KOPT-K1 (cell line): Measurements from ENCODE around the gene TOB1.
A peak's percentile ranks its signal among the peaks of the same experiment; 100 is the strongest.
"Not testable (repeated sequence)": the region's sequence is repeated elsewhere in the genome, so short reads cannot be mapped to it uniquely, and the experiment has no call there.

ENCODE experiments used
- H3K27ac ChIP-seq: fragments of 200-600 bp; sonication (generic); 2 replicates; pipeline ENCODE4 v1.5.1; 2016; ENCODE audit warnings: antibody characterized with exemption, mild to moderate bottlenecking, low read depth, low read length; ENCODE audit not compliant: poor library complexity, severe bottlenecking
- H3K36me3 ChIP-seq: fragments of 200-600 bp; sonication (generic); 2 replicates; pipeline ENCODE4 v1.5.1; 2017; ENCODE audit warnings: antibody characterized with exemption, mild to moderate bottlenecking, low read length, moderate library complexity; ENCODE audit not compliant: insufficient read depth
- H3K9me3 ChIP-seq: fragments of 200-600 bp; sonication (generic); 2 replicates; pipeline ENCODE4 v1.5.1; 2017; ENCODE audit warnings: antibody characterized with exemption, low read length, mild to moderate bottlenecking; ENCODE audit not compliant: insufficient read depth, poor library complexity, severe bottlenecking

The TOB1 gene

DNA sequence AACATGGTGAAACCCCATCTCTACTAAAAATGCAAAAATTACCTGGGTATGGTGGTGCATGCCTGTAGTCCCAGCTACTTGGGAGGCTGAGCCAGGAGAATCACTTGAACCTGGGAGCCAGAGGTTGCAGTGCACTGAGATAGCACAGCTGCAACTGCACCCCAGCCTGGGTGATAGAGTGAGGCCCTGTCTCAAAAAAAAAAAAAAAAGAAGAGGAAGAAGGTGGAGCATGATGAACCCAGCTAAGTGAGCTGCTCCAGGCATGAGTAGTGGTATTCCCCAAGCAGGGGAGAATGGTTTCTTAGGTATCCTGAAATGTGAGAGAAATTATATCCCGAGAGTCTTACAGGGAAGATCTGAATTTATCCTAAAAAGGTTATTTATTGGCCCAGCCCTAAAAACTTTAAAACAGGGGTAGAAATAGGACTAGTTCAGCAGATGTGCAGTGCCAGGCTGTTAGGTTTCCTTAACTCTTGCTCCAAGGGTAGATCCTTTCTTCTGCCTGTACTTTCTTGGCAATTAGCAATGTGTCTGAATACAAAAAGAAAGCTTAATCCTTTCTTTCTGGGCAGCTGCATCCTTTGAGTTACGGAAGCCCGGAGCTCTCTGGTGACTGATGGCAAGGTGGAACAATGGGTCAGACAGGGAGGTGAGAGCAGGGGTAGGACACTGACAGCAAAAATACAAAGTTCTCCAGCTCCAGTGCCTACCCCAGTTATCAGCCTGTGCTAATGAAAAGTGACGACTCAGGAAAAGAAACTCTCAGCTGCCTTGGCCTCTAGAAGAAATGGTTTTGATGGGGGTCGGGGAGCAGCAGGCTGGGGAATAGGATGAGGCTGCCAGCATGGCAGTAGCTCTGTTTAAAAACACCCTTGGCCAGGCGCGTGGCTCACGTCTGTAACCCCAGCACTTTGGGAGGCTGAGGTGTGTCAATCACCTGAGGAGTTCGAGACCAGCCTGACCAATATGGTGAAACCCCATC lies 36.5 kb upstream of the TOB1 start:
- Histone ChIP-seq H3K27ac (peak overlapping the region; percentile 89), H3K9me3 (no peaks in the 10 kb centered on the region), H3K36me3 (no peaks in the 10 kb centered on the region)

DNA sequence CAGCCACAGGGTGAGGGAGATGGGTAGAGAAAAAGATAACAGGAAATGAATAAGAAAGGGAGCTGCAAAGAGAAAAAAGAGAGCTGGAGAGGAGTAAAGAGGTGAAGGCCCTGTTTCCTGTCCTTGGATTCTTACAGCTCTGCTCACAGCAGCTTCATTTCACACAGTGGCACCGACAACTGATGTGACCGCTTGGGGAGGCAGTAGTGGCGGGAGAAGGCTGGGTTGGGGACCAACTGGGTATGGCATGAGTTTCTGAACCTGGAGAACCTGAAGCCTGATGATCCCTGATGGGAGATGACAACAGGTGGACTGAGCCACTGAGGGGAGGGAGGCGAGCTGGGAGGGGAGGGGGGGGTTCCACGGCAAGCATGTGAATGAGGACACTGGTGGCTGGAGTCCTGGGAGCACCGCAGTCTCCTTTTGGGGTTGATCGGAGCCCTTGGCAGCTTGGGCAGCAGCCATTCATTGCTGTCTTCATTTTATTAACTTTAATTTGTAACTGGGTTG lies 34.3 kb upstream of the TOB1 start:
- no peaks in the 10 kb centered on the region for H3K36me3 ChIP-seq
- no peak overlapping the region for H3K27ac ChIP-seq
- H3K9me3 ChIP-seq, result no peaks in the 10 kb centered on the region

DNA sequence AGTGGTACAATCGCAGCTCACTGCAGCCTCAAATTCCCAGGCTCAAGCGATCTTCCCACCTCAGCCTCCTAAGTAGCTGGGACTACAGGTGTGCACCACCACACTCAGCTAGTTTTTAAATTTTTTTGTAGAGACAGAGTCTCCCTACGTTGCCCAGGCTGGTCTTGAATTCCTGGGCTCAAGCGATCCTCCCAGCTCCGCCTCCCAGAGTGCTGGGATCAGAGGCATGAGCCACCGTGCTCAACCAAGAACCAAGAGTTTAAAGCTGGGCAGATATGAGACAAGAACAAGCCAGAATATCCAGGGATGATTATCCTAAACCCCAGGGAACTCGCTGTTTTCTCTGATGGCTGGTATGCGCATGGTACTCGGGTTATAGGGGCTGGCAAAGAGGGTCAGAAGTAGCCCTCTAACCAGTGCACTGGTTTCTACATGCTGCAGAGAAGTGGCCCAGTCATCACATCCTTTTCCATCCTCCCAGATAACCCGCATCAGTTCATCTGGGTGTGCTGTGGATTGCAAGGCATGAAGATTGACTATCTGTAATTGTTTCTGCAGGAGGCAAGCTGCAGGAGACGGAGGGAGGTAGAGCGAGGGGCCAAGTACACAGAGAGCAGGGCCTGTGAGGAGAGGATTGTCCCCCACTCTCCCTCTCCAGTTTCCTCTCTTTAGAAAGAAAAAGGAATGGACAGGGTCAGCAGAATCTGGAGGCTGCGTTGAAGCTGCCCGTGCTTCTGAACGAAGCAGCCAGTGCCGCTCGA lies 33.6 kb upstream of the TOB1 start:
- H3K36me3 ChIP-seq, result no peaks in the 10 kb centered on the region
- no peaks in the 10 kb centered on the region for H3K9me3 ChIP-seq
- no peak overlapping the region for H3K27ac ChIP-seq

DNA sequence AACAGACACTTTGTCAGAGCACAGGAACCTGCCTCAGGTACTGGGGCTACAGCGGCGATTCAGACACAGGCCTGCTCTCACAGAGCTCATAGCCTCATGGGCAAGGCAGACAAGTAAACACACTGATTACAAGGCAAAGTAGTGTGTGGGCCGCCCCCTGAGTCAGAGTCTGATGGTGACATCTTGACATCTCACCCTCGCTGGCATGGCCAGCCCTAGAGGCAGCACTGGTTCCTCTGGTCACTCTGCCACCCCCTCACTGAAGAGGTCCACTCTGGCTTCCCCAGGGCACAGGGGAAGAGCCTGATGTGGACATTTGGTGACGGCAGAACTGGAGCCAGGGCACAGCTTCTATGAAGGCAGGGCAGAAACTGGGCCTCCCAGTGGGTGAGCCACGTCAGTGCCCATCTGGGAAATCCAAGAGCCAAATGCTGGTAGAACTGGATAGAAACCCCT lies 32.9 kb upstream of the TOB1 start:
- Histone ChIP-seq H3K9me3 (no peaks in the 10 kb centered on the region), H3K27ac (no peak overlapping the region), H3K36me3 (no peaks in the 10 kb centered on the region)

DNA sequence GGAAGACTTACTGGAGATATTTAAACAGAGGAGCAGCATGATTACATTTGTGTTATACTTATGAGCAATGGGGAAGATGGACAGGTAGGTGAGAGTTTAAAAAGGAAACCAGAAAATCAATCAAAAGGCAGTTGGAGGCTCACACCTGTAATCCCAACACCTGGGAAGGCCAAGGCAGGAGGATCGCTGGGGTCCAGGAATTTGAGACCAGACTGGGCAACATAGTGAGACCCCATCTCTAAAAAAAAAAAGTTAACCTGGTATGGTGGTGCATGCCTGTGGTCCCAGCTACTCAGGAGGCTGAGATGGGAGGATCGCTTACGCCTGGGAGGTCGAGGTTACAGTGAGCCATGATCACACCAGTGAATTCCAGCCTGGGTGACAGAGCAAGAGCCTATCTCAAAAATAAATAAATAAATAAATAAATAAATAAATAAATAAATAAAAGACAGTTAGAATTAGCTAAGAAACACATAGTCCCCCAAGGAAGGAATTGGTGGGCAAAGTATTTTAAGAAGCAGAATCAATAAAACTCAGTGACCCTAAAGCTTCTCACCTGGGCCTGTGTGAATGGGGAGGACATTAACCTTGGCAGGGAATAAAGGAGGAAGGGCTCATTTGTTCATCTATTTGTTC lies 32.3 kb upstream of the TOB1 start:
- no peaks in the 10 kb centered on the region for H3K36me3 ChIP-seq
- H3K9me3 ChIP-seq, result no peaks in the 10 kb centered on the region
- H3K27ac ChIP-seq, result no peak overlapping the region

DNA sequence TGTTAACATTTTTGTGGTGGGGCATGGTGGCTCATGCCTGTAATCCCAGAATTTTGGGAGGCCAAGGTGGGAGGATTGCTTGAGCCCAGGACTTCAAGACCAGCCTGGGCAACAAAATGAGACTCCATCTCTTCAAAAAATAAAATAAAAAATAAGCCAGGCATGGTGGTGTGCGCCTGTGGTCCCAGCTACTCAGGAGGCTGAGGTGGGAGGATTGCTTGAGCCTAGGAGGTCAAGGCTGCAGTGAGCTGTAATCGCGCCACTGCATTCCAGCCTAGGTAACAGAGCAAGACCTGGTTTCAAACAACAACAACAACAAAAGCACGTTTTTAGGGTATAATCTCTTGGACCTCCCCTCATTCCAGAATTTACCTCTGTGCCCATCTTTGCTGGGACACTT lies 28.4 kb upstream of the TOB1 start:
- H3K27ac ChIP-seq, H3K36me3 ChIP-seq, H3K9me3 ChIP-seq: not testable (repeated sequence)

DNA sequence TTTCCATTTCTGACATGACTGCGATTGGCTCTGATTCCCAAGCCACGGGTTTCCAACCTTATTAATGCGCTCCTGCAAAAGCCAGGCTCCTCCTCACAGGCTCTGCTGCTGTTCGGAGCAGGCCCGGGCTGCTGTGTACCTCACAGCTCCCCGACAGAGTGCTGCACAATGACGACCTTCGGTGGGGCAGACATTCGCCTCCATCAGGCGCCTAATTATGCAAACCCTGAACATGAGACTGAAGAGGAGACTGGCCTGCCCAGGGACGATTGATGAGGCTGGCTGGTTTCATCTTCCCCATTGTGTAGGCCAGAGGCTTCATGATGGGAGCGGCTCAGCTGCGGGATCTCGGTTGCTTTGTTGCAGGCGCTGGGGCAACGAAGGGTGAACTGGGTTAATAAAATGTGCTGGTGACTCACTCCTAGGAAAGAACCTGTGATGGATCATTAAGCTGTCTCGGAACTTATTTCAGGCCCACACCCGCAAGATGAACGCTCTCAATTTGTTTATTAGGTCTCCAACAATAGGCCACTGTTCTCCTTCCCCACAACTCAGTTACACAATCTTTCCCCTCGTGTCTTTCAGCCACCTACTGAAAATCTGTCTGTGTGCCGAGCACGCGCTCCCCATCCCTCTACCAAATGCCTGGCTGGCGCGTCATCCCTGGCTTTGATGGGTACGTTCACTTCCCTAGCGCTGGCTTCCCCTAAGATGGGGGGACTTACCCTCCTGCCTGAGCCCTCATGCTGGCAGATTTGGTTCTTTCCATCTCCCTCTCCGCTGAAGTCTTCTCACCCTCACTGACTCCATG lies 27.2 kb upstream of the TOB1 start:
- no peak overlapping the region for H3K27ac ChIP-seq
- H3K9me3 ChIP-seq, result no peaks in the 10 kb centered on the region
- no peaks in the 10 kb centered on the region for H3K36me3 ChIP-seq

DNA sequence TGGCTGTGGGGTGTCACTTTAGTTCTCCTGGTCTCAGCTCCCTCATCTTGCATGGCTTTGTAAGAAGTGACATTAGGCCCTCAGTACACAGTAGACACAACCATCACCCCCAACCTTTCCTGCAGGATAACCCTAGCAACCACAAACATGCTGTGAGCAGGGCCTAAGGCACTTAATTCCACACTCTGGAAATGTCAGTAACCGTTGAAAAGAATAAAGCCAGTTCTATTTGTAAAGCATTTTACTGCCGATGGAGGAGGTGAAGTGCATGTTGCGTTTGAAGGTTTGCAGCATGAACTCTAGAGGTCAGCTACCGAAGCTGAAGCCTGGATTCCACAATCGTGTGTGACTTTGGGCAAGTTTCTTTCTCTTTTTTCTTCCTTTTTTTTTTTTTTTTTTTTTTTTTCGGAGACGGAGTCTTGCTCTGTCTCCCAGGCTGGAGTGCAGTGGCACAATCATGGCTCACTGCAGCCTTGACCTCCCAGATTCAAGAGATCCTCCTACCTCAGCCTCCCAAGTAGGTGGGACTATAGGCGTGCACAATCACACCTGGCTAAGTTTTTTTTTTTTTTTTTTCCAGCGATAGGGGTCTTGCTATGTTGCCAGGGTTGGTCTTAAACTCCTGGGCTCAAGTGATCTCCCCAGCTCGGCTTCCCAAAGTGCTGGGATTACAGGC lies 26.1 kb upstream of the TOB1 start:
- Histone ChIP-seq H3K27ac (no peak overlapping the region), H3K36me3 (no peaks in the 10 kb centered on the region), H3K9me3 (no peaks in the 10 kb centered on the region)

DNA sequence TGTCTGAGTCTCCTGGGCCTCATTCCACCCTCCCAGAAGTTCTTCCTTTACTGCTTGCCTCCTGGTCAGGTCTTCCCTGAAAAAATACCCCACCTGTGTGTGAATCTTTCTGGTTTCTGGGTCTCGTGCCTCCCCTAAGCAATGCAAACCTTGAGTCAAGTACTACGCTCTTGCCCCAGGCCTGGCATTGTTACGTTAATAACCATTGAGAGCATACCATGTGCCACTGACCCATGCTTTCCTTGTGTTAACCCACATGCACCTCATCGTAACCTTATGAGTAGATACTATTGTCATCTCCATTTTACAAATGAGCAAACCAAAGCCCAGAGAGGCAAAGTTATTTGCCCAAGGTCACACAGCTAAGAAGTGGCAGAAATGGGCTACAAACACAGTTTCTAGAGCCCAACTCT lies 25.4 kb upstream of the TOB1 start:
- Histone ChIP-seq H3K36me3 (no peaks in the 10 kb centered on the region), H3K27ac (no peak overlapping the region), H3K9me3 (no peaks in the 10 kb centered on the region)

DNA sequence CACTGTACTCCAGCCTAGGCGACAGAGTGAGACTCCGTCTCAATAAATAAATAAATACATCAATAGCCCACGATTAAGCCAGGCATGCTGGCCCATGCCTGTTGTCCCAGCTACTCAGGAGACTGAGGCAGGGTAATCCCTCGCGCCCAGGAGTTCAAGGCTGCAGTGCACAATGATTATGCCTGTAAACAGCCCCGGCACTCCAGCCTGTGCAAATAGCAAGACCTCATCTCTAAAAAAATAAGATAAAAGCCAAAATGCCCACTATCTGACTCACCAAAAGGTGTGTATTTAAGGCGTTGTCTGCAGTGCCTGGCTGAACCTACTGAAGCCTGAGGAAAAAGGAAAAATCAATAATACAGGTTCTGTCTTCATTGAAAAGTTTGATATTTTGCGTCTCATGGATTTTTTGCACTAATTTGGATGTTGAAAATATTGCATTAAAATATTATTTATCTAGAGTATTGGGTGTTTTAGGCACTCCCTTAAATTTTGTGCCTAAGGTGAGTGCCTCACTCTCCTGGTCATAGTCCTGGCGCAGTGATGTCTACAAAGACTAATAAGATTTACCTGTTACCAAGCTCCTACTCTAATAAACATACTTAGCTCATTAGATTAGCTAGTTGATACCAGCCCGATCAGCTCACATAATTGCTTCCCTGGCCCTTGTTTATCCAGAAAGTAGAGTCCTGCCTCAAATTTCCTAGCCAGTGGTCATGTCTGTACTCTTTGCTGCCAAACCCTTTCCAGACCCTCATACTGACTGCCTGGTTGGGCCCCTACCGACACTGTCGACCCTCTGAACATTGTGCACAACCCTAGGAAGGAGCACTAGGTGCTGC lies 24.7 kb upstream of the TOB1 start:
- Histone ChIP-seq H3K36me3 (no peaks in the 10 kb centered on the region), H3K27ac (no peak overlapping the region)

DNA sequence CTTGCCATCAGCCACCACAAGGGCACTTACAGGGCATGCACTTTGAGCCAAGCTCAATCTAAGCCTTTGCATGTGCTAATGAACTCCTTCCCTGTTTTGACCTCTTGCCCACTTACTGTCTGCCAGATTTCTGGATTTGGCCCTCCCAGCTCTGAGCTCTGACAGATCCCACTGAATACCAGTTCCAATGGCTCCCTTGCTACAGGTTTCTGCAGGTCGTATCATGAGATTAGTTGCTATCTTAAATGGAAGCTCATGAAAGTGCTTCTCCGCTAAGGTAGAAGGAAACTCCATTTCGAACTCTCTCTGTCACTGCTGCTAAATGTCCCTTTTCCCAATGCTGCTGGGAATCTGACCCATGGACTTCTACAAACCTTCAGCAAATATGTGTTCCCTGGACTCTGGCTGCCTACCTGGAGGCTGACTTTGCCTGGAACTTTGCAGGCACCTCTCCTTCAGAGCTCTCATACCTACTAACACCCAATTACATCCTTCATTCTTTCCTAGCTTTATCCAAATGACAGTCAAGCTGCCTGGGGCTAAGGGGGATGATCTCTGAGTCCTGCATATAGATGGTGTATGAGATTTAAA lies 23.5 kb upstream of the TOB1 start:
- Histone ChIP-seq H3K27ac (no peak overlapping the region), H3K36me3 (no peaks in the 10 kb centered on the region), H3K9me3 (no peaks in the 10 kb centered on the region)

More for the DNA sequence above, 24.7 kb upstream of the TOB1 start:
- no peaks in the 10 kb centered on the region for H3K9me3 ChIP-seq

DNA sequence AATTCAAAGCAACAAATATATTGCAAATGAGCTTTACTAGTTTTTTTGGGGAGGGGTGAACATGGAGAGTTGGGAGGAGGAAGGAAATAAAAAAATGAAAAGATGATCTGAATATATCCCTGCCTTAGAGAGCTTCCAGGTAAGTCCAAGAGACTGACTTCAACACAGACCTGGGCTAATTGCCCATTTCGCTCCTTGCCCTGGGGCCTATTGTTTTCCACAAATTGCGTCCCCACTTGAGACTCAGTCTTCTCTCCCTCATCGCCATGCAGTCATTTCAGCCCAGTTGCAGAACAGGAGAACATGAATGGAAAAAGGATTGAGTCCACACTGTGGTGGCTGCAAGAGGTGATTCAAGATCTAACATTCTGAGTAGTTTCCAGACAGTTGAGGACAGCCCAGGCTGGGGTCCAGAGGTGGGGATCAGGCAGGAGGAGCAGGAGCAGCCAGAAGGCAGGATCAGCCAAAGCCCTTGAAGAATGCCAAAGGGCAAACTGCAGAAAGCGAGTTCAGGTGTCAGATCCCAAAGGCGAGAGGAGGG lies 21.6 kb upstream of the TOB1 start:
- no peaks in the 10 kb centered on the region for H3K9me3 ChIP-seq
- no peaks in the 10 kb centered on the region for H3K36me3 ChIP-seq
- no peak overlapping the region for H3K27ac ChIP-seq
